ENCODE results near the gene MIGA2. TPM values are rescaled to one million over a fixed set of nuclear protein-coding genes. Genes with fewer than 3 reads are reported as not detected.

MIGA2 gene
- total RNA-seq, 1 experiment from 2014 or later: 23.7 TPM

- Histone ChIP-seq H4K20me1 (ENCODE audit: insufficient read depth) (no peaks in the 10 kb centered on the region), H3K36me3 (ENCODE audit: control insufficient read depth in 1 of 2, insufficient read depth in 2 of 2, low read length in 2 of 2) (peaks cover 8 to 20% of the 10 kb centered on the region in 2 experiments; a peak in 3 of 4 replicates), H3K4me3 (replicated peaks in 1 of 2; ENCODE audit: low read depth in 1 of 2, low read length in 2 of 2) (no peak overlapping the region), H3K9me2 (ENCODE audit: insufficient read depth) (no peaks in the 10 kb centered on the region), H3K27ac (ENCODE audit: low read depth, low read length) (no peak overlapping the region), H3K9ac (ENCODE audit: low read length) (no peak overlapping the region), H3K9me3 (ENCODE audit: control insufficient read depth in 1 of 2, insufficient read depth in 1 of 2, low read depth in 1 of 2, low read length in 2 of 2) (no peaks in the 10 kb centered on the region), H3K27me3 (ENCODE audit: insufficient read depth, low read length) (no peaks in the 10 kb centered on the region), H3K4me1 (ENCODE audit: control insufficient read depth in 1 of 2, insufficient read depth in 2 of 2, low read length in 2 of 2) (no peaks in the 10 kb centered on the region), H2AFZ (ENCODE audit: low read depth, low read length, poor library complexity, severe bottlenecking) (no peak overlapping the region), H3K4me2 (ENCODE audit: low read length) (no peak overlapping the region), H3K79me2 (ENCODE audit: insufficient read depth, low read length) (no peaks in the 10 kb centered on the region; the same call in 1 of the 2 replicates)
- ChIA-PET RAD21 (ENCODE audit: low non-redundant PET in 1 of 2, low total read pairs in 2 of 2, uncharacterized antibody in 2 of 2, unreplicated experiment in 2 of 2) (no interaction called here), POLR2A (no interaction called here), CTCF (no interaction called here)
- BruUV-seq (replicated peaks): no TSS peak
- intact Hi-C loops (cut with micrococcal nuclease): loop anchor here (5.0 kb wide), 1 partner anchor 42 kb away; no protein-coding TSS in a partner anchor
- no peak for DNase-seq (ENCODE audit: low read depth, low spot score)
- no peak for ATAC-seq
- TF ChIP-seq REST (IDR thresholded peaks at IDR 0.05; ENCODE audit: low read depth) (no peak), CTCF (IDR thresholded peaks at IDR 0.05 in 2 of 3, conservative IDR thresholded peaks at IDR 0.05 in 1 of 3; ENCODE audit: borderline replicate concordance in 1 of 3, insufficient read depth in 1 of 3, low read depth in 2 of 3, low read length in 2 of 3) (no peak), ZBTB33 (IDR thresholded peaks at IDR 0.05; ENCODE audit: extremely low read depth, insufficient replicate concordance, low read length) (no peak), ELF1 (IDR thresholded peaks at IDR 0.05; ENCODE audit: borderline replicate concordance, low read depth) (no peak), SP1 (IDR thresholded peaks at IDR 0.05; ENCODE audit: low read depth) (no peak), RAD21 (IDR thresholded peaks at IDR 0.05; ENCODE audit: low read depth) (no peak), ZFX (IDR thresholded peaks at IDR 0.05) (no peak), ATF3 (IDR thresholded peaks at IDR 0.05) (no peak), SIN3A (IDR thresholded peaks at IDR 0.05; ENCODE audit: low read depth) (no peak)
These were observed 21.8 kb upstream of the MIGA2 start for GRCh38 chr9:129014608-129015007.
